ENCODE data around the gene BOC. TPM values are rescaled to one million over a fixed set of nuclear protein-coding genes. Genes with fewer than 3 reads are reported as not detected.

BOC gene
- total and polyA plus RNA-seq, 2 of the 4 experiments (the other 2 are of a cell fraction), result 6.8 to 15.2 TPM

DNA sequence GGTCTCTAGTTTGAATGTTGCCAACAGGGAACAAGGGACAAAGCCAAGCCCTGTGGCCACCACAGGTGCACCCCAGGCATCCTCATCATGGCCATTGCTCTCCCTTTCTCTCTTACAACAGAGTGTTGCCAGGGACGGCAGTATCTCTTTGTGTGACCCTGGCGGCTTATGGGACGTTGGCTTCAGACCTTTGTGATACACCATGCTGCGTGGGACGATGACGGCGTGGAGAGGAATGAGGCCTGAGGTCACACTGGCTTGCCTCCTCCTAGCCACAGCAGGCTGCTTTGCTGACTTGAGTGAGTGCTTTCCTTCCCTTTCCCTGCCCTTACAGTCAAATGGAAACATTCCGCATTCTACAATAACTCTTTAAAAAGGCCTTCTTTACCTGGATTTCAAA lies 38.2 kb downstream of the BOC start:
- H2BK20ac ChIP-seq (ENCODE audit: low read depth, low read length), result no peak overlapping the region
- peaks cover 9% of the 10 kb centered on the region; the same call in 1 of the 2 replicates for H3K4me1 ChIP-seq (ENCODE audit: control insufficient read depth, insufficient read depth, low read length)
- H3K4me2 ChIP-seq (ENCODE audit: low read depth, low read length), result no peak overlapping the region
- H3K9me3 ChIP-seq (ENCODE audit: control insufficient read depth, insufficient read depth, low read length), result no peaks in the 10 kb centered on the region
- H2BK120ac ChIP-seq (ENCODE audit: low read depth, low read length), result no peak overlapping the region
- peaks cover 16% of the 10 kb centered on the region for H3K9me1 ChIP-seq (ENCODE audit: insufficient read depth, low read length)
- H3K23ac ChIP-seq (ENCODE audit: low read depth, low read length), result no peak overlapping the region
- no CpG with 5 or more reads among the region's 8 CpGs for WGBS, 2 experiments (ENCODE audit: extremely low coverage in 2 of 2, insufficient read length in 1 of 2)
- H3K27me3 ChIP-seq (ENCODE audit: control insufficient read depth, insufficient read depth, low read length), result no peaks in the 10 kb centered on the region
- no peak overlapping the region for H4K5ac ChIP-seq (ENCODE audit: low read depth, low read length)
- no peak overlapping the region for H3K14ac ChIP-seq (replicated peaks; ENCODE audit: low read depth, low read length)
- H3K4me3 ChIP-seq (ENCODE audit: insufficient read depth, low read depth, low read length), result no peak overlapping the region
- H4K8ac ChIP-seq (ENCODE audit: low read depth in 2 of 2, low read length in 2 of 2), result no peak overlapping the region
- H3K56ac ChIP-seq (ENCODE audit: extremely low read depth, insufficient read depth, low read length), result no peak overlapping the region
- dilution Hi-C loops (cut with HindIII; ENCODE audit: low sequenced_read_pairs, unreplicated experiment), result no loop called here
- no peak overlapping the region for H2AFZ ChIP-seq (replicated peaks; ENCODE audit: low read length, poor library complexity)
- in situ Hi-C loops (cut with MboI; ENCODE audit: low sequenced_read_pairs), result no loop called here
- DNase-seq, result no peak
- ATAC-seq (ENCODE audit: low read depth), result no peak; the same call in 1 of the 2 replicates
- H3K4ac ChIP-seq (ENCODE audit: low read depth, low read length), result no peak overlapping the region
- no TSS peak for BruUV-seq (replicated peaks)
- H3K79me1 ChIP-seq (ENCODE audit: low read depth in 1 of 2, low read length in 2 of 2), result no peaks in the 10 kb centered on the region
- H3K18ac ChIP-seq (ENCODE audit: low read depth, low read length), result no peak overlapping the region
- H3K36me3 ChIP-seq (ENCODE audit: control insufficient read depth, insufficient read depth, low read length), result peaks cover 23% of the 10 kb centered on the region
- intact Hi-C loops (cut with micrococcal nuclease), result no loop called here
- POLR2A ChIA-PET (ENCODE audit: unreplicated experiment), result no interaction called here
- H2AK9ac ChIP-seq (replicated peaks; ENCODE audit: low read depth, low read length, poor library complexity), result no peak overlapping the region
- H2BK5ac ChIP-seq (ENCODE audit: low read depth, low read length, poor library complexity, severe bottlenecking), result no peak overlapping the region
- no peak overlapping the region for H3K9ac ChIP-seq (ENCODE audit: low read depth, low read length)
- no peak for TF ChIP-seq RCOR1 (IDR thresholded peaks at IDR 0.05; ENCODE audit: insufficient replicate concordance, low read length)
- TF ChIP-seq BHLHE40 (IDR thresholded peaks at IDR 0.05; ENCODE audit: low read depth, low read length), result no peak
- TF ChIP-seq CHD1 (IDR thresholded peaks at IDR 0.05; ENCODE audit: low read depth, low read length), result no peak
- no peak for TF ChIP-seq MXI1 (IDR thresholded peaks at IDR 0.05; ENCODE audit: borderline replicate concordance, low read depth, low read length)
- TF ChIP-seq SMC3 (IDR thresholded peaks at IDR 0.05; ENCODE audit: low read depth, low read length), result no peak
- no peak overlapping the region for H3K27ac ChIP-seq (ENCODE audit: insufficient read depth, low read length)
- H2BK15ac ChIP-seq (ENCODE audit: low read depth, low read length), result no peak overlapping the region
- CTCF ChIA-PET, result interaction anchor here (1.0 kb wide), 1 partner anchor 22 kb away, joined by 3 read pairs; no protein-coding TSS in a partner anchor
- peak overlapping the region; percentile 32; the same call in 1 of the 2 replicates for H2AK5ac ChIP-seq (ENCODE audit: low read depth, low read length)
- H4K20me1 ChIP-seq (ENCODE audit: insufficient read depth, low read length), result peaks cover 3% of the 10 kb centered on the region; the same call in 1 of the 2 replicates
- no peak overlapping the region for H4K91ac ChIP-seq (ENCODE audit: insufficient read depth, low read depth, low read length)
